ENCODE measurements around the gene CDH1. TPM values are rescaled to one million over a fixed set of nuclear protein-coding genes. Genes with fewer than 3 reads are reported as not detected.

The CDH1 gene
- 10 to 100 TPM; 17.9 to 32.9 (median 20.2) TPM for total RNA-seq

DNA sequence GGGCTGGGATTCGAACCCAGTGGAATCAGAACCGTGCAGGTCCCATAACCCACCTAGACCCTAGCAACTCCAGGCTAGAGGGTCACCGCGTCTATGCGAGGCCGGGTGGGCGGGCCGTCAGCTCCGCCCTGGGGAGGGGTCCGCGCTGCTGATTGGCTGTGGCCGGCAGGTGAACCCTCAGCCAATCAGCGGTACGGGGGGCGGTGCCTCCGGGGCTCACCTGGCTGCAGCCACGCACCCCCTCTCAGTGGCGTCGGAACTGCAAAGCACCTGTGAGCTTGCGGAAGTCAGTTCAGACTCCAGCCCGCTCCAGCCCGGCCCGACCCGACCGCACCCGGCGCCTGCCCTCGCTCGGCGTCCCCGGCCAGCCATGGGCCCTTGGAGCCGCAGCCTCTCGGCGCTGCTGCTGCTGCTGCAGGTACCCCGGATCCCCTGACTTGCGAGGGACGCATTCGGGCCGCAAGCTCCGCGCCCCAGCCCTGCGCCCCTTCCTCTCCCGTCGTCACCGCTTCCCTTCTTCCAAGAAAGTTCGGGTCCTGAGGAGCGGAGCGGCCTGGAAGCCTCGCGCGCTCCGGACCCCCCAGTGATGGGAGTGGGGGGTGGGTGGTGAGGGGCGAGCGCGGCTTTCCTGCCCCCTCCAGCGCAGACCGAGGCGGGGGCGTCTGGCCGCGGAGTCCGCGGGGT, at the start of gene CDH1:
CDH1 (plus strand) TSS at position 247 of the 684 bp plus-strand sequence; CDS start at position 371, 124 bp downstream.
- H3K27me3 ChIP-seq: peaks cover 0 to 37% of the 10 kb centered on the region in 2 donors
- no peaks in the 10 kb centered on the region for H3K9me3 ChIP-seq
- peak within 1 kb of the TSS; percentile 31 to 84 (median 70) for H3K27ac ChIP-seq
- no peaks in the 10 kb centered on the region for H3K36me3 ChIP-seq
- peak in 1 of 2 donors; percentile 38 for TF ChIP-seq POLR2A (IDR thresholded peaks at IDR 0.05)
- peak in 1 of 2 donors; percentile 17 for TF ChIP-seq EP300 (IDR thresholded peaks at IDR 0.05)
- TF ChIP-seq, protein P1, sequence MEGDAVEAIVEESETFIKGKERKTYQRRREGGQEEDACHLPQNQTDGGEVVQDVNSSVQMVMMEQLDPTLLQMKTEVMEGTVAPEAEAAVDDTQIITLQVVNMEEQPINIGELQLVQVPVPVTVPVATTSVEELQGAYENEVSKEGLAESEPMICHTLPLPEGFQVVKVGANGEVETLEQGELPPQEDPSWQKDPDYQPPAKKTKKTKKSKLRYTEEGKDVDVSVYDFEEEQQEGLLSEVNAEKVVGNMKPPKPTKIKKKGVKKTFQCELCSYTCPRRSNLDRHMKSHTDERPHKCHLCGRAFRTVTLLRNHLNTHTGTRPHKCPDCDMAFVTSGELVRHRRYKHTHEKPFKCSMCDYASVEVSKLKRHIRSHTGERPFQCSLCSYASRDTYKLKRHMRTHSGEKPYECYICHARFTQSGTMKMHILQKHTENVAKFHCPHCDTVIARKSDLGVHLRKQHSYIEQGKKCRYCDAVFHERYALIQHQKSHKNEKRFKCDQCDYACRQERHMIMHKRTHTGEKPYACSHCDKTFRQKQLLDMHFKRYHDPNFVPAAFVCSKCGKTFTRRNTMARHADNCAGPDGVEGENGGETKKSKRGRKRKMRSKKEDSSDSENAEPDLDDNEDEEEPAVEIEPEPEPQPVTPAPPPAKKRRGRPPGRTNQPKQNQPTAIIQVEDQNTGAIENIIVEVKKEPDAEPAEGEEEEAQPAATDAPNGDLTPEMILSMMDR (IDR thresholded peaks at IDR 0.05): no peak
- no peak for DNase-seq (ENCODE audit: low spot score in 2 of 2)
- WGBS, 2 donors: 1 to 4% methylated on average over 30 to 38 of the region's 63 CpGs
- peaks cover 0 to 17% (median 9%) of the 10 kb centered on the region in 4 donors for H3K4me1 ChIP-seq
- H3K4me3 ChIP-seq: peak within 1 kb of the TSS; percentile 16 to 52 (median 34)

DNA sequence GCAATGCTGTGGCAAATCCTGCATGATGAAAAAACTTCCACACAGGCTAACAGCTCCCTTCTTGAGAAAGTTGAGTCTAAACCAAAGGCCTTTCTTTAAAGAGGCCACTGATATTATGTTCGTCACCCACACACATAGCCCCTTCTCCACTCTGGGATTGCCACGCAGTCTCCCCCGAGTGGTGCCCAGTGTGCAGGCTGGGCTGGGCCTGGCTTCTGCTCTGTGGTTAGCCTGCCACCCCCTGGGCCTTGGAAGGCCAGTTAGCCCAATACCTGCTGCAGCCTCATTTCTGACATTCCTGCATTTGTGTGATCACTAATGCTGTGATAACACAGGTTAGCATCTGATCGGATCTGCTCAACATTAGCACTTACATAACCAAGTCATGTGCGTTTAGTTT, 47.2 kb upstream of the CDH1 start:
- DNase-seq (ENCODE audit: low spot score in 2 of 2): no peak
- Histone ChIP-seq H3K4me3 (no peak overlapping the region), H3K4me1 (no peaks in the 10 kb centered on the region), H3K27ac (no peak overlapping the region), H3K27me3 (no peaks in the 10 kb centered on the region), H3K36me3 (peaks cover 0 to 10% (median 0%) of the 10 kb centered on the region in 3 donors), H3K9me3 (no peaks in the 10 kb centered on the region)
- WGBS, 2 donors: 74 to 77% methylated on average over 5 of the region's 5 CpGs
- TF ChIP-seq, protein P1 (IDR thresholded peaks at IDR 0.05): no peak
- TF ChIP-seq EP300 (IDR thresholded peaks at IDR 0.05) (no peak), POLR2A (IDR thresholded peaks at IDR 0.05) (no peak)

GRCh38 chr16:68695575-68695974, 41.5 kb upstream of the CDH1 start:
- WGBS, 2 donors: 81% methylated on average over 6 to 11 of the region's 11 CpGs
- DNase-seq (ENCODE audit: low spot score in 2 of 2): no peak
- H3K4me1 ChIP-seq: peaks cover 0 to 4% (median 0%) of the 10 kb centered on the region in 4 donors
- H3K9me3 ChIP-seq: no peaks in the 10 kb centered on the region
- no peaks in the 10 kb centered on the region for H3K27me3 ChIP-seq
- no peak overlapping the region for H3K4me3 ChIP-seq
- H3K36me3 ChIP-seq: peaks cover 0 to 12% (median 0%) of the 10 kb centered on the region in 3 donors
- H3K27ac ChIP-seq: no peak overlapping the region
- no peak for TF ChIP-seq EP300 (IDR thresholded peaks at IDR 0.05)
- TF ChIP-seq POLR2A (IDR thresholded peaks at IDR 0.05): no peak
- TF ChIP-seq, protein P1 (IDR thresholded peaks at IDR 0.05): no peak

DNA sequence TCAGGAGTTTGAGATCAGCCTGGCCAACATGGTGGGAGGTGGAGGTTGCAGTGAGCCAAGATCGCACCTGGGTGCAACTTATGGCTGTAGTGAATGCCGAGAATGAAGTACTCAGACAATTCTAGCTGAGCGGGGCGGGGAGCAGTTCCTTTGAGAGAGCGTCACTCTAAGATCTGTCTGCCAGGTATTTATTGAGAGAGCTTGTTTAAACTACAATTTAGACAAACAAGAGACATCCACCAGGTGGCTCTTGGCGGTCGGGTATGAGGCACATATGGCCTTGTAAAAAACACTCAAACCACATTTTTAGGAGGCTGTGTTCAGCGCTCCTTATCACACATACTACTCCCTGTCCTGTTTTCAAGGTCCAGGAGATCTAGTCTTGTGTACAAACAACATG, 40.6 kb upstream of the CDH1 start:
- no peaks in the 10 kb centered on the region for H3K9me3 ChIP-seq
- H3K4me3 ChIP-seq: no peak overlapping the region
- no peak for DNase-seq (ENCODE audit: low spot score in 2 of 2)
- H3K36me3 ChIP-seq: peaks cover 0 to 12% (median 0%) of the 10 kb centered on the region in 3 donors
- peaks cover 0 to 4% (median 0%) of the 10 kb centered on the region in 4 donors for H3K4me1 ChIP-seq
- H3K27me3 ChIP-seq: no peaks in the 10 kb centered on the region
- 93 to 94% methylated on average over 8 of the region's 8 CpGs for WGBS, 2 donors
- no peak overlapping the region for H3K27ac ChIP-seq
- TF ChIP-seq POLR2A (IDR thresholded peaks at IDR 0.05): no peak
- TF ChIP-seq, protein P1 (IDR thresholded peaks at IDR 0.05): no peak
- no peak for TF ChIP-seq EP300 (IDR thresholded peaks at IDR 0.05)

- H3K9me3 ChIP-seq: no peaks in the 10 kb centered on the region
- WGBS, 2 donors: 90 to 91% methylated on average over 23 of the region's 23 CpGs
- H3K27ac ChIP-seq: no peak overlapping the region
- no peak overlapping the region for H3K4me3 ChIP-seq
- TF ChIP-seq POLR2A (IDR thresholded peaks at IDR 0.05) (no peak), EP300 (IDR thresholded peaks at IDR 0.05) (no peak)
- TF ChIP-seq, protein P1 (IDR thresholded peaks at IDR 0.05): no peak
- no peak for DNase-seq (ENCODE audit: low spot score in 2 of 2)
- peaks cover 0 to 4% (median 0%) of the 10 kb centered on the region in 4 donors for H3K4me1 ChIP-seq
- peaks cover 0 to 12% (median 0%) of the 10 kb centered on the region in 3 donors for H3K36me3 ChIP-seq
- H3K27me3 ChIP-seq: no peaks in the 10 kb centered on the region
Observed at GRCh38 chr16:68698091-68698490, 39.0 kb upstream of the CDH1 start.

Data from tibial nerve (tissue), 4 donors.